GM18507 (cell line): ENCODE data around the gene RPL39L.
A peak's percentile ranks its signal among the peaks of the same experiment; 100 is the strongest.
"Not testable (repeated sequence)": the region's sequence is repeated elsewhere in the genome, so short reads cannot be mapped to it uniquely, and the experiment has no call there.

Experiments
- DNase-seq: peaks from one replicate; pipeline ENCODE4 v3.0.0; 2011; ENCODE audit warnings: low read depth; ENCODE audit not compliant: insufficient read length; ENCODE audit errors: extremely low spot score
- FAIRE-seq: peaks from 2 replicates; lab custom pipeline; 2011; peaks lifted over from hg19 to GRCh38; lab: Jason Lieb, UNC

The RPL39L gene

DNA sequence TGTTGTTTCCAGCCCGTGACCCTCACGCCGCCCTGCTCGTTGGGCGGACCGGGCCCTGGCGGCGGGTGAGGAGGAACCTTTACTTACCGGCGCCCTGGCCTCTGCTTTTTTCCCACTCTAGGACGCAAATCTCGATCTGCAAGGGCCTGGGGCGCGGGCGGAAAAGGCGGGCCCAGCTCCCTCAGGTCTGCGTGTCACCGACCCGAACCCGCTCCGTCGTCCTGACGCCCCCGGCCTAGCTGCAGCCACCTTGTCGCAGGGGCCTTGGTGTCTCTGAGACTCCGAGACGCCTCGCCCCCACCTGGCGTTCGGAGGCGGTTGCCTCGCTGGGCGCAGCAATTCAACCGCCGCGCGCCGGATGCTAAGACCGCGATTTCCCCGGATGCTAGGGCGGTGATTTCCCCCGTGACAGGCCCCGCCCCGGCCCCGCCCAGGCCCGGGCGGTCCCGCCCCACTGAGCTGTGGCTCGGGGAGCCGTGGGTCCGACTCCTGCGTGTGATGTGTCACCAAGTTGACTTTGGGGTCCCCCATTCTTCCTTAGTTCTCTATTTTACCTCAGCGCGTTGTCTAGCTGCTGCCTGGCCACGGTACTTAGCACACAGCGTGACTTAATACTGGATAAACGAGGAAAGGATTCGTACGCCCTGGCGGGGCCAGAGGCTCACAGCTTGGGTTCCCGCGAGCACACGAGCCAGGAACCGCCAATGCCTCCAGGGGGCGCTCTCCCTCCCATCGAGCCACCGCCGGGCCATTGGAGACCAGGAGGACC, at the start of gene RPL39L:
Gene RPL39L (minus strand): TSS at position 371 of the 769 bp plus-strand sequence. CDS start 18,196 bp downstream, outside the sequence.
- peak; percentile 89 for DNase-seq
- FAIRE-seq = peak; percentile 94

GRCh38 chr3:187188931-187189330, 49.6 kb upstream of the RPL39L start:
- no peak for DNase-seq
- FAIRE-seq = no peak

GRCh38 chr3:187186801-187187421, 47.6 kb upstream of the RPL39L start:
- DNase-seq = no peak
- no peak for FAIRE-seq

GRCh38 chr3:187186375-187186774, 47.1 kb upstream of the RPL39L start:
- no peak for DNase-seq

GRCh38 chr3:187185759-187186158, 46.5 kb upstream of the RPL39L start:
- FAIRE-seq (no peak), DNase-seq (no peak)

More at GRCh38 chr3:187186375-187186774, 47.1 kb upstream of the RPL39L start:
- FAIRE-seq = no peak

DNA sequence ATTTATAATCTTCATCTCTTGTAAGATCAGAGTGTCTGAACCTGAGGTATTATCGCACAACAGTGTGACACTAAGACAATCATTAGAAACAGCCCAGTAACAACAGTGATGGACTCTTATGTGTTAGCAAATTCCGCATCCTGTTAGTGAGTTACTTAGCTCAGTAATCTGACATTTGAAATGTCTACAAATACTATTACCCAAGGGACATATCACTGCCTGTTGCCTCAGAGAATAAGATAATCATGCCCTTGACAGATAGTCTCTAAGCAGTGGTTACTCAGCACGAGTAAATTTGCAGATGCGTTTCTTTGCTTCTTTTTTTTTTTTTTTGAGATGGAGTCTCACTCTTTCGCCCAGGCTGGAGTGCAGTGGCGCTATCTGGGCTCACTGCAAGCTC, 44.6 kb upstream of the RPL39L start:
- FAIRE-seq (no peak), DNase-seq (no peak)

GRCh38 chr3:187183210-187183862, 44.0 kb upstream of the RPL39L start:
- DNase-seq = no peak
- no peak for FAIRE-seq

GRCh38 chr3:187181454-187182170, 42.3 kb upstream of the RPL39L start:
- FAIRE-seq = no peak
- DNase-seq = no peak

GRCh38 chr3:187172929-187173328, 33.6 kb upstream of the RPL39L start:
- no peak for DNase-seq
- FAIRE-seq = no peak

DNA sequence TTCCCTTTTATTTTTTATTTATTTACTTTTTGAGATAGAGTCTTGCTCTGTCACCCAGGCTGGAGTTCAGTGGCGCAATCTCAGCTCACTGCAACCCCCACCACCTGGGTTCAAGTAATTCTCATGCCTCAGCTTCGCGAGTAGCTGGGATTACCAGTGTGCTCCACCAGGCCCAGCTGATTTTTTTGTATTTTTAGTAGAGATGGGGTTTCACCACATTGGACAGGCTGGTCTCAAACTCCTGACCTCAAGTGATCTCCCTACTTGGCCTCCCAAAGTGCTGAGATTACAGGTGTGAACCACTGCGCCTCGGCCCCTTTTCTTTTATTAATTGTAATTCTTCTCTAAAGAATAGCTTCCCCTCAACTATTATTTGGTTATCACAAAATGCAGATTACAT, 31.6 kb upstream of the RPL39L start:
- FAIRE-seq, DNase-seq: not testable (repeated sequence)

DNA sequence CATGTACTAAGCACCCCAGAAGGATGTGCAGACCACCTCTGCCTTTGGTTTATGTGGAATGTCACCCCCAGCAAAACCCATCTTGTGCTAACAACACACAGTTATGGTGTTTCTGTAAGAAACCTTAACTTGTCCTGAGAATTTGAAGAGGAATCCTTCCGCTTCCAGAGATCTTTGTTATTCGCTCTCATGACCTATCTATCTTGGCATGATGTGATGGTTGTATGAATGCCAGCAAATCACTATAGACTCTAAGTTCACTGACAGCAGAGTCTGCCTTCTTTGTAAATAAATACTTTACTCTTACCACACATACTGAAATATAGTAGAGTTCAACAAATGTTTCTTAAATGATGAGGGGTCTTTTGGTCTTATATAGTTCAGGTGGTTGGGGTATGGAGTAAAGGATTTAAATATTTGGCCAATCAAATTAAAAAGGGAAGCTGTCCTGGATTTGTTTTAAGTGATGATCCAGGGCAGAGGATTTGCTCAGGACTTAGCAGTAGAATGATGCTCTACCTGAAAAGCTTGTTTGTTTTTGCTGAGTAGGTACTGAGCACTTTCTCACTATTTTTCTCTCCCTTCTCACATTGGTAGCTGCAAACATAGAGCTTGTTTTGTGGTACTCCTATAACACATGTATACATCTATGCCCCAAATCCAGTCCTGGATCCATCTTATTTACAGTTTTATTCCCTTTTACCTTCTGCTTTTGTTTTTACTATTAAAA, 30.1 kb upstream of the RPL39L start:
- FAIRE-seq (no peak), DNase-seq (no peak)

GRCh38 chr3:187167777-187168176, 28.5 kb upstream of the RPL39L start:
- DNase-seq (no peak), FAIRE-seq (no peak)

DNA sequence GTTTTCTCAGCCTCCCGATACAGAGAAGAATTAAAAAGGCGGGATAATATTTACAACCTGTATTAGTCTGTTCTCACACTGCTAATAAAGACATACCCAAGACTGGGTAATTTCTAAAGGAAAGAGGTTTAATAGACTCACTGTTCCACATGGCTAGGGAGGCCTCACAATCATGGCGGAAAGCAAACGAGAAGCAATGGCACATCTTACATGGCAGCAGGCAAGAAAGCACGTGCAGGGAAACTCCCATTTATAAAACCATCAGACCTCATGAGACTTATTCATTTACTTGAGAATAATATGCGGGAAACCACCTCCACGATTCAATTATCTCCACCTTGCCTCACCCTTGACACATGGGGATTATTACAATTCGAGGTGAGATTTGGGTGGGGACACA, 27.5 kb upstream of the RPL39L start:
- DNase-seq (no peak), FAIRE-seq (no peak)

DNA sequence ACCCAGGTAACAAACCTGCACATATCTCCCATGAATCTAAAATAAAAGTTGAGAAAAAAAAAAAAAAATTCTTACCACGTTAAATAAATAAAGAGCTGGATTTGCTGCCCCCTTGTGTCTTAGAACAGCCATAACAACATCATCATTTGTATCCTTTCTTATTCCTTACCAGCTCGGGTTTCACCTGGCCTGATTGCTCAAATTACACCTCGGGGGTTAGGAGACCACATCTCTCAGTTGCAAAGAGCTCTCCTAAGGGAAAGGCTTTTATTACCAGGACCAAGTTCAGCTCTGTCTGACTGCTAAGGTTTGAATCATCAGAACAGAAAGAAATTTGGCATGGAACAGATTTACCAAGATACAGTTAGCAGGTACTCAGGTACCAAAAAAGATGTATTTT, 25.8 kb upstream of the RPL39L start:
- DNase-seq (no peak), FAIRE-seq (peak; percentile 71)

- FAIRE-seq = no peak
These were observed 23.1 kb upstream of the RPL39L start for GRCh38 chr3:187162265-187162953.

GRCh38 chr3:187161556-187161955, 22.3 kb upstream of the RPL39L start:
- DNase-seq = no peak
- FAIRE-seq = no peak

More at GRCh38 chr3:187162265-187162953, 23.1 kb upstream of the RPL39L start:
- DNase-seq = no peak

GRCh38 chr3:187150599-187150998, 11.3 kb upstream of the RPL39L start:
- DNase-seq (no peak), FAIRE-seq (peak; percentile 63)

DNA sequence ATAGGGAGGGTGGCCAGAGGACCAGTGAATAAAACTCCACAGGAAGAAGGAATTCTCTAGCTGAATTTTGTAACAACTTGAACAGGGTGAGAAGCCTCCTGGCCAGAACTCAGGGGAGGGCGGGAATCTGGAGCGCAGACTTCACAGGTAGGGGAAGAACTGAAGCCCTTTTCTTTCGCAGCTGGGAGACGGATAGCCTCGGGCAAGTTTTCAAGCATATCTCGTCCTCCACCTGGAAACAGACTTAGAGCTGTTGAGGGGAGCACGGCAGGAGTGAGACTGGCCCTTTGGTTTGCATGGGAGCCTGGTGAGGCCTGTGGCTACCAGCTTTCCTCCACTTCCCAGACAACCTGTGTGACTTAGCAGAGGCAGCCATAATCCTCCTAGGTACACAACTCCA, 10.9 kb upstream of the RPL39L start:
- FAIRE-seq (no peak), DNase-seq (no peak)

DNA sequence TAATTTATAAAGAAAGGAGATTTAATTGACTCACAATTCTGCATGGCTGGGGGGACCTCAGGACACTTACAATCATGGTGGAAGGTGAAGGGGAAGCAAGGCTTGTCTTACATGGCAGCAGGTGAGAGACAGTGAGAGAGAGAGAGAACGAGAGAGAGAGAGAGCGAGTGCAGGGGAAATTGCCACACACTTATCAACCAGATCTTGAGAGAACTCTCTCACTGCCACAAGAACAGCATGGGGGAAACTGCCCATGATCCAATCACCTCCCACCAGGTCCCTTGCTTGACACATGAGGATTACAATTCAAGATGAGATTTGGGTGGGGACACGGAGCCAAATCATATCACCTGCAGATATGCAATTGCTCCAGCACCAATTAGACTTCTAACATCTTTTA, 7.1 kb upstream of the RPL39L start:
- no peak for DNase-seq
- FAIRE-seq = no peak
